Progenitor cell of endocrine pancreas (in vitro differentiated cells): Measurements from ENCODE around the gene SYPL1. TPM values are rescaled to one million over a fixed set of nuclear protein-coding genes. Genes with fewer than 3 reads are reported as not detected.

ENCODE experiments used
- DNase-seq: peaks from one replicate; pipeline ENCODE4 v3.0.0; 2021; ENCODE audit warnings: low spot score; ENCODE audit not compliant: unreplicated experiment
- H3K27ac Mint-ChIP-seq: 2 replicates; pipeline ENCODE4 v1.8.0; 2021; ENCODE audit warnings: mild to moderate bottlenecking, moderate library complexity, mixed read lengths
- H3K27me3 Mint-ChIP-seq: 2 replicates; pipeline ENCODE4 v1.8.0; 2021; ENCODE audit warnings: mixed read lengths
- H3K36me3 Mint-ChIP-seq: 2 replicates; pipeline ENCODE4 v1.8.0; 2022; ENCODE audit warnings: mixed read lengths; ENCODE audit not compliant: insufficient read depth
- H3K4me1 Mint-ChIP-seq: 2 replicates; pipeline ENCODE4 v1.8.0; 2021; ENCODE audit warnings: low read depth, mixed read lengths
- H3K4me3 Mint-ChIP-seq: 2 replicates; pipeline ENCODE4 v1.8.0; 2021; ENCODE audit warnings: low read depth, mild to moderate bottlenecking, moderate library complexity, mixed read lengths
- H3K9me3 Mint-ChIP-seq: 2 replicates; pipeline ENCODE4 v1.8.0; 2021; ENCODE audit warnings: low read depth, mixed read lengths
- CTCF ChIP-seq: fragments of 200-600 bp; sonication (generic); IDR thresholded peaks from one replicate; pipeline ENCODE4 v1.5.0; 2021; ENCODE audit warnings: antibody characterized with exemption, mild to moderate bottlenecking; ENCODE audit not compliant: unreplicated experiment
- total RNA-seq: library from RNA; stranded (reverse); gene quantifications from 2 replicates; pipeline ENCODE4 v1.2.1, GENCODE V29; 2021

Gene SYPL1
- total RNA-seq, 1 donor from 2014 or later: 60.3 TPM

GRCh38 chr7:106092204-106092603 lies 19.9 kb downstream of the SYPL1 start:
- no peak overlapping the region for H3K27ac Mint-ChIP-seq
- no peaks in the 10 kb centered on the region for H3K9me3 Mint-ChIP-seq
- no peak for DNase-seq
- no peak overlapping the region for H3K4me3 Mint-ChIP-seq
- H3K27me3 Mint-ChIP-seq: no peaks in the 10 kb centered on the region
- H3K4me1 Mint-ChIP-seq: no peaks in the 10 kb centered on the region
- H3K36me3 Mint-ChIP-seq: peaks cover 22% of the 10 kb centered on the region
- TF ChIP-seq CTCF: no peak

GRCh38 chr7:106089647-106090046 lies 22.5 kb downstream of the SYPL1 start:
- no peaks in the 10 kb centered on the region for H3K27me3 Mint-ChIP-seq
- H3K36me3 Mint-ChIP-seq: peaks cover 24% of the 10 kb centered on the region
- peaks cover 6% of the 10 kb centered on the region for H3K9me3 Mint-ChIP-seq
- H3K4me3 Mint-ChIP-seq: no peak overlapping the region
- no peak for TF ChIP-seq CTCF
- no peaks in the 10 kb centered on the region for H3K4me1 Mint-ChIP-seq
- no peak overlapping the region for H3K27ac Mint-ChIP-seq
- no peak for DNase-seq

- Mint-ChIP-seq H3K36me3 (peaks cover 21% of the 10 kb centered on the region), H3K9me3 (peaks cover 6% of the 10 kb centered on the region), H3K4me1 (no peaks in the 10 kb centered on the region), H3K27ac (no peak overlapping the region), H3K4me3 (no peak overlapping the region), H3K27me3 (no peaks in the 10 kb centered on the region)
- TF ChIP-seq CTCF: no peak
- no peak for DNase-seq
Observed at GRCh38 chr7:106088014-106088413, 24.1 kb downstream of the SYPL1 start.

- peaks cover 6% of the 10 kb centered on the region for H3K9me3 Mint-ChIP-seq
- no peak for TF ChIP-seq CTCF
- H3K27ac Mint-ChIP-seq: no peak overlapping the region
- H3K36me3 Mint-ChIP-seq: peaks cover 12% of the 10 kb centered on the region
- no peak overlapping the region for H3K4me3 Mint-ChIP-seq
- H3K4me1 Mint-ChIP-seq: peaks cover 8% of the 10 kb centered on the region
- no peak for DNase-seq
- no peaks in the 10 kb centered on the region for H3K27me3 Mint-ChIP-seq
Observed at GRCh38 chr7:106086062-106086461, 26.1 kb downstream of the SYPL1 start.

- Mint-ChIP-seq H3K36me3 (peaks cover 9% of the 10 kb centered on the region), H3K27me3 (no peaks in the 10 kb centered on the region), H3K4me3 (no peak overlapping the region), H3K9me3 (peaks cover 6% of the 10 kb centered on the region), H3K4me1 (peaks cover 8% of the 10 kb centered on the region), H3K27ac (no peak overlapping the region)
- TF ChIP-seq CTCF: no peak
- no peak for DNase-seq
Observed at GRCh38 chr7:106085015-106085414, 27.1 kb downstream of the SYPL1 start.
